Ascending aorta (tissue), 2 donors: ENCODE data around the gene RHOC. TPM values are rescaled to one million over a fixed set of nuclear protein-coding genes. Genes with fewer than 3 reads are reported as not detected.
"Not testable (repeated sequence)": the region's sequence is repeated elsewhere in the genome, so short reads cannot be mapped to it uniquely, and the experiment has no call there.

Experiments used
- DNase-seq, 2 donors: peaks; one replicate each; pipeline ENCODE4 v3.0.0-alpha.2; 2019; ENCODE audit warnings: low spot score in 2 of 2
- H3K27ac ChIP-seq, 2 donors: fragments of 200-600 bp; sonication (generic); one replicate each; pipeline ENCODE4 v1.5.1; 2016 to 2017; ENCODE audit warnings: mild to moderate bottlenecking in 1 of 2
- H3K27me3 ChIP-seq: fragments of 200-600 bp; sonication (generic); one replicate; pipeline ENCODE4 v1.5.1; 2017
- H3K36me3 ChIP-seq, 2 donors: fragments of 200-600 bp; sonication (generic); one replicate each; pipeline ENCODE4 v1.5.1; 2016
- H3K4me1 ChIP-seq, 2 donors: fragments of 200-600 bp; sonication (generic); one replicate each; pipeline ENCODE4 v1.5.1; 2016 to 2017; ENCODE audit warnings: mild to moderate bottlenecking in 1 of 2
- H3K4me3 ChIP-seq, 2 donors: fragments of 200-600 bp; sonication (generic); one replicate each; pipeline ENCODE4 v1.5.1; 2016 to 2017; ENCODE audit warnings: mild to moderate bottlenecking in 1 of 2
- H3K9me3 ChIP-seq, 2 donors: fragments of 200-600 bp; sonication (generic); one replicate each; pipeline ENCODE4 v1.5.1; 2016
- CTCF ChIP-seq, 3 experiments: fragments of 200-600 bp in 2 of 3; fragments of 450-650 bp in 1 of 3; sonication (generic) in 2 of 3; IDR thresholded peaks; one replicate each; pipeline ENCODE4 v1.5.1; 2016 to 2019; ENCODE audit warnings: antibody characterized with exemption in 3 of 3, mild to moderate bottlenecking in 1 of 3, moderate library complexity in 1 of 3
- intact Hi-C: fragments of 100-400 bp; cut with DNase I; formaldehyde crosslinking; loops from one replicate; pipeline ENCODE4 v1.15.1; 2023
- total RNA-seq: library from RNA; depleted of rRNA; stranded (reverse); fragments of >200 nt; gene quantifications from one replicate; pipeline ENCODE4 v1.1.0, GENCODE V29; 2016

Gene RHOC
- total RNA-seq, 1 donor from 2014 or later, result 379 TPM

GRCh38 chr1:112723511-112723839 lies 16.5 kb upstream of the RHOC start:
- TF ChIP-seq CTCF (IDR thresholded peaks at IDR 0.05), result no peak
- Histone ChIP-seq H3K9me3 (no peaks in the 10 kb centered on the region), H3K4me1 (no peaks in the 10 kb centered on the region), H3K36me3 (no peaks in the 10 kb centered on the region), H3K27ac (no peak overlapping the region), H3K4me3 (no peak overlapping the region), H3K27me3 (no peaks in the 10 kb centered on the region)
- intact Hi-C loops, result no loop called here
- DNase-seq, result no peak

- DNase-seq, result peak in 1 of 2 donors; percentile 50
- Histone ChIP-seq H3K4me1 (no peaks in the 10 kb centered on the region), H3K9me3 (no peaks in the 10 kb centered on the region), H3K27ac (no peak overlapping the region), H3K27me3 (no peaks in the 10 kb centered on the region), H3K4me3 (peak overlapping the region; percentile 10 to 36), H3K36me3 (no peaks in the 10 kb centered on the region)
- TF ChIP-seq CTCF (IDR thresholded peaks at IDR 0.05), result no peak
- intact Hi-C loops, result no loop called here
These were observed 15.9 kb upstream of the RHOC start for GRCh38 chr1:112722601-112723510.

- peak in 1 of 2 donors; percentile 53 for DNase-seq
- H3K27me3 ChIP-seq, result no peaks in the 10 kb centered on the region
- no peak for TF ChIP-seq CTCF (IDR thresholded peaks at IDR 0.05)
- no peak overlapping the region for H3K27ac ChIP-seq
- H3K36me3 ChIP-seq, result no peaks in the 10 kb centered on the region
- intact Hi-C loops, result no loop called here
- no peaks in the 10 kb centered on the region for H3K4me1 ChIP-seq
- H3K4me3 ChIP-seq, result no peak overlapping the region
- H3K9me3 ChIP-seq, result no peaks in the 10 kb centered on the region
These were observed 15.1 kb upstream of the RHOC start for GRCh38 chr1:112721966-112722524.

- H3K9me3 ChIP-seq, H3K27ac ChIP-seq, H3K4me3 ChIP-seq, H3K36me3 ChIP-seq, H3K27me3 ChIP-seq, H3K4me1 ChIP-seq, intact Hi-C loops: not testable (repeated sequence)
- peak in 1 of 2 donors; percentile 41 for DNase-seq
These were observed 14.4 kb upstream of the RHOC start for GRCh38 chr1:112721294-112721693.

GRCh38 chr1:112720800-112721199 lies 13.9 kb upstream of the RHOC start:
- H3K27me3 ChIP-seq, result no peaks in the 10 kb centered on the region

More at GRCh38 chr1:112720800-112721199, 13.9 kb upstream of the RHOC start:
- Histone ChIP-seq H3K4me3 (no peak overlapping the region), H3K9me3 (no peaks in the 10 kb centered on the region), H3K36me3 (no peaks in the 10 kb centered on the region), H3K4me1 (peaks cover 0 to 4% of the 10 kb centered on the region in 2 donors), H3K27ac (no peak overlapping the region)
- peak in 1 of 2 donors; percentile 35 for DNase-seq
- intact Hi-C loops, result no loop called here
- no peak for TF ChIP-seq CTCF (IDR thresholded peaks at IDR 0.05)
